Stimulated activated CD4-positive, alpha-beta T cell treated with anti-CD3 and anti-CD28 coated beads, Interleukin-2, amount 100 ng/mL, for 48 hours (primary cell): ENCODE data around the gene CNPY2.
A peak's percentile ranks its signal among the peaks of the same experiment; 100 is the strongest.
"Not testable (repeated sequence)": the region's sequence is repeated elsewhere in the genome, so short reads cannot be mapped to it uniquely, and the experiment has no call there.

Source experiments
- DNase-seq, 2 donors: peaks; one replicate each; pipeline ENCODE4 v3.0.0-alpha.2; 2020

CNPY2 gene

GRCh38 chr12:56297400-56297799, 18.4 kb downstream of the CNPY2 start:
- DNase-seq: no peak

GRCh38 chr12:56296295-56296694, 19.5 kb downstream of the CNPY2 start:
- DNase-seq: no peak

- DNase-seq: no peak
Measured at GRCh38 chr12:56293795-56294194, 22.0 kb downstream of the CNPY2 start.

- no peak for DNase-seq
Measured at GRCh38 chr12:56288705-56289387, 26.9 kb downstream of the CNPY2 start.

- no peak for DNase-seq
Measured at GRCh38 chr12:56286044-56286830, 29.6 kb downstream of the CNPY2 start.

DNA sequence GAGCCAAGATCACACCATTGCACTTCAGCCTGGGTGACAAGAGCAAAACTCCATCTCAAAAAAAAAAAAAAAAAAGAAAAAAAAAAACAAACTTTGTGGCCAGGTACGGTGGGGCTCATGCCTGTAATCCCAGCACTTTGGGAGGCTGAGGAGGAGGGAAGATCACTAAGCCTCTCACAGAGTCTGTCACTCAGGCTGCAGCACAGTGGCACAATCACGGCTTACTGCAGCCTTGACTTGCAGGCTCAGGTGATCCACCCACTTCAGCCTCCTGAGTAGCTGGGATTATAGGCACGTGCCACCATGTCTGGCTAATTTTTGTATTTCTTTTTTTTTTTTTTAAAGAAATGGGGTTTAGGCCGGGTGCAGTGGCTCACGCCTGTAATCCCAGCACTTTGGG, 31.5 kb downstream of the CNPY2 start:
- not testable (repeated sequence) for DNase-seq

- no peak for DNase-seq
Measured at GRCh38 chr12:56282579-56282978, 33.2 kb downstream of the CNPY2 start.

DNA sequence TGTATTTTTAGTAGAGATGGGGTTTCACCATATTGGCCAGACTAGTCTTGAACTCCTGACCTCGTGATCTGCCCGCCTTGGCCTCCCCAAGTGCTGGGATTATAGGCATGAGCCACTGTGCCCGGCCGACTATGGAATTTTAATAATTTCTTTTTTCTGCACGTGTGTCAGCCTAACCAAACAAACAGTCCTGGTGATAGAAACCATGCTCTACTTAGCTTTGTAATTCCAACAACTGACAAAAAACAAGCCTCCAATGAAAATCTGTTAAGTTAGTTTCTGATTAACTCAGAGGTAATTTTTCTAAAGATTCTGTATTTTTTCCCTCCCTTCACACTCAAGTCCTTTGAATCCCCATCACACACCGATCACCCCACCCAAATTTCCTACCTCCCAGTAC, 33.8 kb downstream of the CNPY2 start:
- no peak for DNase-seq

GRCh38 chr12:56280849-56281248, 34.9 kb downstream of the CNPY2 start:
- DNase-seq: no peak

DNA sequence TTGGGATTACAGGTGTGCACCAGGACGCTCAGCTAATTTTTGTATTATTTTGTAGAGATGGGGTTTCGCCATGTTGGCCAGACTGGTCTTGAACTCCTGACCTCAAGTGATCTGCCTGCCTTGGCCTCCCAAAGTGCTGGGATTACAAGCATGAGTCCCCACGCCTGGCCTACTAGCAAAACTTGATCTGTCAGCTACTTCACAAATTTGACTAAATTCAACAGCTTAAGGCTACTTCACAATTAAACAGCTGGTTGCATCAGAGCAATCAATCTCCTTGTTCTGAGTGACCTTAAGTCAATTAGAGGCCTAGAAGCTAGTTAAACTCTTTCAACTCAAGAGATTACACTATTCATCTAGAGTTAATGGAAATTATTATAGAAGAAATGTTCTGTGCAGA, 36.9 kb downstream of the CNPY2 start:
- no peak for DNase-seq

- no peak for DNase-seq
Measured at GRCh38 chr12:56274299-56274698, 41.5 kb downstream of the CNPY2 start.

DNA sequence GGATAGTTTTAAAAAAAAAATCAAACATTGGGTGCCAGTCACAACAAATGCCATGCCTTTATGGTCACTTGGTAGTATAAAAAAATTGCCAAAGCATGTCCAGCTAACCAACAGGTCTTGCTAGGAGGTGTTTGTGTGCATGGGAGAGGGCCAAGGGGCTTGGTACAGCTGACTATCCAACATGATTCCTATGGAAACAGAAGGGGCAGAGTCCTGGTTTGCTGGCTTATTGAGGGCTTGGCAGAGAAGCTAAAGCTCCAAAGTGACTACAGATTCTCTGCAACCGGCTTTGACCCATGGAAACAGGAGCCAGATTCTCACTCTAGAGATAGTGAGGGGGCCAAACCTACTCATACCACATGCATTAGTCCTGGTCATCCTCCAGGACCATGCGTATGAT, 43.3 kb downstream of the CNPY2 start:
- DNase-seq: not testable (repeated sequence)

DNA sequence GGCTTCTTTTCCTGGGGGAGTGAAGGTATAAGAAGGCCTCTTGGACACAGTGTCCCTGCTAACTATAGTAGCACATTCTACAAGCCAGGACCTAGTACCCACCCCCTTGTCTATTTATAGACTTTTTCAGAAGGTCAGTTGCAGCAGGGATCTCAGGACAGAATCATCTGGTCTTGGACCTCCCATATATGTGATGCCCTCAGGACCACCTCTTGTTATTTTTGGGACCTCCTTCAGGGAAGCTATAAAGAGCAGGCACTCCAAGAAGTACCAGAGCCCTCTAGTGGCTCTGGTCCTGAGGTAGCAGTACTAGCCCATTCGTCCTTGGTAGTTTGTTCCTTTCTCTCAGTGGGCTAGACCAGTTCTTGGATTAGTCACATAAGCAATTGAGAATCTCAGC, 44.8 kb downstream of the CNPY2 start:
- no peak for DNase-seq

- no peak for DNase-seq
Measured at GRCh38 chr12:56267443-56268071, 48.2 kb downstream of the CNPY2 start.

DNA sequence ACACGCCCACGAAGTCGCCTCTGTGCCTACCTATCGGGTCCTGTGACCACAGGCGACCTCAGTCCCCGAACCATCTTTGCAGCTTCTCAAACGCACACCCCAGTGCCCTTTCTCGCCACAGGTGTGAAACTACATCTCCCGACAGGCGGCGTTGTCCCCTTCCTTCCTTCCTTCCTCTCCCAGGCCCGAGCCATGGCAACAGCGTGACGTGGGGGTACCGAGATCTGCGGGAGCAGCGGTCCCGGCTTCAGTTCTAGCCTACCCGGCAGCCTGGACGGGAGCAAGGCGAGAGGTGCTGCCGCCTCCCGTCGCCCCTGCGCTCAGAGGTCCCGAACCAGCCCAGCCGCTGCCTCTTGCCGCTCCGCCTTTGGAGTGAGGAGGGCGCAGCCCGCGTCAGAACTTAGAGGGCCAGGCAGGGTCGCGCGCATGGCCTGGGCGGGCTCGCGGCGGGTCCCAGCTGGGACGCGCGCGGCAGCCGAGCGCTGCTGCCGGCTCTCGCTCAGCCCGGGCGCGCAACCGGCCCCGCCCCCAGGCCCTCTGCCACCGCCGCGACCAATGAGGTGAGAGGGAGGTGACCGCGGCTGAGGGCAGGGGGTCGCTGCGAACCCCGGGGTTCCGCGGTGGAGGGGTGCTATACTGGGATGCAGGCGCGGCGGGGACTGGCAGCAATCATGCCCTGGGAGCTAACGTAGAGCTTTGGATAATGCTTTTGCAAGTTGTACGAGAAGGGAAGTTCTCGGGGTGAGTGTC, 48.9 kb downstream of the CNPY2 start, which contains the start of gene COQ10A:
Gene COQ10A, plus strand, starts transcription at position 250 of the 750 bp plus-strand sequence. Its CDS starts 177 bp downstream, at position 427.
- DNase-seq: peak; percentile 73 to 77

- not testable (repeated sequence) for DNase-seq
Measured at GRCh38 chr12:56266068-56266692, 49.6 kb downstream of the CNPY2 start.

- DNase-seq: not testable (repeated sequence)
Measured at GRCh38 chr12:56262955-56263354, 52.8 kb downstream of the CNPY2 start.

DNA sequence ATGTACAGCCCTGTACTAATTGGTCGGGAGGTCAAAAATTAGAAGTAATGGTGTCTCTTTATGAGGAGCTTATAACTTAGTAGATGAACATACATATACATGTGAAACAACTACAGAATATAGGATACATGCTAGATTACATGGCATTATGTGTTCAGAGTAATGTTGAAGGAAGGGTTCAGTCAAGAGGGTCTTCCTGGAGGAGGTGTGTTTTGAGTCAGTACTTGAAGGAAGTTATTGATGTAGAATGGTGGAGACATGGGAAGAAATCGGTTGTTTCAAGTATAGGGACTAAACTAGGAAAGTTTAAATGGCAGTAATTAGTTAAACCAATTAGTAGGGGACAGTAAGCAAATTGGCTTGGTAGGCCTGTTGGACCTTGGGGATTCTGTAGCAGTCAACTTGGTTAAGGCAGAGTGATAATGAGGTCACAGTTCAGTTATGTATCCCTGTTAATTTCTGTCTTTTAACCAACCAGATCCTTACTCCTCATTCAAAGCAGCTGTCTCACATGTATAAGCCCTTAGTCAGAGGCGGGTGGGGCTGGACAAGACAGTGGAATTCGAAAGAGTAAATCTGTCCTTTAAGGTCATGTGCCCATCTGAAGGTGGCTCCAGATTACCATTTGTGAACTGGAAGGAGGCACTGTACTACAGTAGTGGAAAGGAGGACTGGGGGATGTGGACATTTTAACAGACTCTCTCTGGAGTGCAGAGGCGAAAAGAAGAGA, 54.1 kb downstream of the CNPY2 start:
- DNase-seq: no peak

- DNase-seq: no peak
Measured at GRCh38 chr12:56260921-56261320, 54.9 kb downstream of the CNPY2 start.

DNA sequence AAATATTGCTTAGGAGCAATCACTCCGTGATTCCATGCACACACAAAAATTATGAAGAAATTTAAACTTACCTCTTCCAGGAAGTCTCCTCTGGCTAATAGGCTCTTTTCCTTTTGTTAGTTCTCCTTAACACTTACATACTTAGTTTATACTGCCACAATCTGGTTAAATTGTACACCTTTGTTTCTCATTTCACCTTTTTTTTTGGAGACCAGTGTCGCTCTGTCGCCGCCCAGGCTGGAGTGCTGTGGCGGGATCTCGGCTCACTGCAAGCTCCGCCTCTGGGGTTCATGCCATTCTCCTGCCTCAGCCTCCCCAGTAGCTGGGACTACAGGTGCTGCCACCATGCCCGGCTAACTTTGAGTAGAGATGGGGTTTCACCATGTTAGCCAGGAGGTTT, 55.4 kb downstream of the CNPY2 start:
- no peak for DNase-seq
